Activated CD4-positive, CD25-positive, alpha-beta regulatory T cell (primary cell): ENCODE measurements around the gene KRTAP5-1.
"Not testable (repeated sequence)": the region's sequence is repeated elsewhere in the genome, so short reads cannot be mapped to it uniquely, and the experiment has no call there.

Source experiments
- DNase-seq, 4 experiments: peaks; one replicate each; lab custom pipeline; 2025; lab: John Stamatoyannopoulos, UW

Gene KRTAP5-1

GRCh38 chr11:1601663-1602062 is 16.6 kb upstream of the KRTAP5-1 start:
- not testable (repeated sequence) for DNase-seq

DNA sequence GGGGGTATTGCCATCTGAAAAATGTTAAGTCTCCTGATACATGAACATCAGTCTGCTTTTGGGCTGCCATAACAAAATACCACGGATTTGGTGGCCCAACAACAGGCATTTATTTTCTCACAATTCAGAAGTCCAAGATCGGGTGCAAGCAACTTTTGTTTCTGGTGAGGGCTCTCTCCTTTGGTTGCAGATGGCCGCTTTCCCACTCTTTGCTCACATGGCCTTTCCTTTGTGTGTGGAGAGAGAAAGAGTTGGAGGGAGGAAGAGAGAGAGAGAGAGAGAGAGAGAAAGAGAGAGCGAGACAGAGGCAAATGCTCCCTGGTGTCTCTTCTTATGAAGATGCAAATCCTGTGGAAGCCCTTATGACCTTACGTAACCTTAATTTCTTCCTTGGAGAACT is 15.5 kb upstream of the KRTAP5-1 start:
- DNase-seq = no peak

DNA sequence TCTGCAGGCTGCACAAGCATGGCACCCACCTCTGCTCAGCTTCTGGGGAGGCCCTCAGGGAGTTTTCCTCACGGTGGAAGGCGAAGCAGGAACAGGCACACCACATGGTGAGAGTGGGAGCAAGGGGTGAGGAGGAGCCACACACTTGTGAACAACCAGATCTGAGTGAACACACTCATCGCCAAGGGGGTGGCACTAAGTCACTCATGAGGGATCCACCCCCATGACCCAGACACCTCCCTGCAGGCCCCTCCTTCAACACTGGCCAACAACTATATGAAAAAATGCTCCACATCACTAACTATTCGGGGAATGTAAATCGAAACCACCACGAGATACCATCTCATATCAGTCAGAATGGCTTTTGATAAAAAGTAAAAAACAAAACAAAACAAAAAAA is 13.7 kb upstream of the KRTAP5-1 start:
- DNase-seq = no peak

DNA sequence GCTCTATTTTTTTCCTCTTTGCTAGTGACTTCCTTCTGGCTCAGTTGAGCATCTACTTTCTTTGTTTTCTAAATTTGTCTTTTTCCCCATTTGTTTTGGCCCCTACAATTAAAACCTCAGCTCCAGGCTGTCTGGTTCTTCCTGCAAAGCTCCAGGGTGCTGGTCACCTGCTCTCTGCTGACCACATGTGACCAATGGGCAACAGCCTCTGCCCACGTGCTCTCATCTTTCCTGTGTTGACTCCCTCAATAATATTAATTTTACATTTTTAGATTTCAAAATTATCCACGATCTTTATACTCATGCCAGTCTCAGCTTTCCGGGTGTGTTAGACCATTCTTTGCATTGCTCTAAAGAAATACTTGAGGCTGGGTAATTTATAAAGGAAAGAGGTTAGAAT is 13.3 kb upstream of the KRTAP5-1 start:
- not testable (repeated sequence) for DNase-seq

GRCh38 chr11:1597994-1598380 is 12.9 kb upstream of the KRTAP5-1 start, which contains the start of gene KRTAP5-2:
KRTAP5-2 (minus strand) TSS chr11:1598294; CDS start chr11:1598250, 44 bp downstream.
- no peak for DNase-seq

GRCh38 chr11:1597331-1597993 is 12.4 kb upstream of the KRTAP5-1 start:
- no peak for DNase-seq

GRCh38 chr11:1596576-1597121 is 11.6 kb upstream of the KRTAP5-1 start:
- DNase-seq = not testable (repeated sequence)

DNA sequence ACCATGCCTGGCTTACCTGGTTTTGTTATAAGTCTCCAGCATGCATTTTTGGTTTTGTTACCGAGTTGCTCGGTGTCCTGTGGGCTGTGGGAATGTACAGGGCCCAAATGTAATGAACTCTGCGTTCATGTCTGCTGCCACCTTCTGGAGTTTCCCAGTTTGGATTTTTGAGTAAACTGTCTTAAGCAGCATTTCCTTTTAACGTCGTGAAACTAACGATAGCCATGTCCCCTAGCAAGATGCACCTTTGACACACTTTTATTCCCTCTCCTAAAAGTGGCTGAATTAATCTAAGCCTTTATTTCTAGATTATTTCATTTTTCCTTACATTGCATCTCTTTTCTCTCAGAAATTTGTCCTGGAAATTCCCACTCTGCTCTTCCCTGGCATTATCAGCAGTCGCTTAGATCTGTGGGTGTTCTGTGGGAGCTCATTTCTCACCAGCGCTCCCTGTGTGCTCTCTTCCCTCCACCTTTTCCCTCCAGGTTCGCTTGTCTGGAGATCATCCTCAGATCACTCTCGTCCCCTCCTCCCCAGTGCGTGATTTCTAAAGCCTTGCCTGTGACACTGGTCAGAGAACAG is 11.0 kb upstream of the KRTAP5-1 start:
- DNase-seq = not testable (repeated sequence)

DNA sequence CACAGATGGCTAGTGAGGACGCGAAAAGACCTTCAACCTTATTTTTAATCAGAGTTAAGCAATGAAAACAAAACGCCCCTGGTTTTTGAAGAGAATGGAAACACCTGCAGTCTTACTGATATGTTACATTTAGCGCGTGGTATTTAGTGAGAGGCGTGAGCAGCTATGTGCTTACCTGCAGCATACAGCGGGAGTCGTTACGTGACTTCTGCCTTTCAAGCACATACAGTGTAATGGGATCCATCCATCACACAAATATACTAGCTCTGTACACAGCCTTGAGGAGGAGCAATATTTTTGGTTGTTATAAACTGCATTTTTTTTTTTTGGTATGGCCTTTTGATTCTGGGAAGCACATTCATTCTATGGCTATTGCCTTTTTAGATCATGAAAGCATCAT is 7.5 kb upstream of the KRTAP5-1 start:
- no peak for DNase-seq

DNA sequence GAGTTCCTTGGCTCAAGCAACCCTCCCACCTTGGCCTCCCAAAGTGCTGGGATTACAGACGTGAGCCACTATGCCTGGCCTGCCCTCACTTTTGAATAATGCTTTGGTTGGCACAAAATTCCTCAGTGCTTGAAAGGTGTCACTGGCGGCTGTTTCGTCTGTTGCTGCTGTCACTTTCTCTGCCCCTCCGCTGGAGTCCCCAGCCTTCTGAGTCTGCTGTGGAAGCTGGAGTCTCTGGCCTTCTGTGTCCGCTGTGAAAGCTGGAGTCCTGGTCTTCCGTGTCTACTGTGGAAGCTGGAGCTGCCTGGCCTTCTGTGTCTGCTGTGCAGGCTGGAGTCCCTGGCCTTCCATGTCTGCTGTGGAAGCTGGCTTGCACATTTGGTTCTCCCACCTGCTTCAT is 4.9 kb upstream of the KRTAP5-1 start:
- no peak for DNase-seq

GRCh38 chr11:1589191-1589963 is 4.3 kb upstream of the KRTAP5-1 start:
- DNase-seq = not testable (repeated sequence)

DNA sequence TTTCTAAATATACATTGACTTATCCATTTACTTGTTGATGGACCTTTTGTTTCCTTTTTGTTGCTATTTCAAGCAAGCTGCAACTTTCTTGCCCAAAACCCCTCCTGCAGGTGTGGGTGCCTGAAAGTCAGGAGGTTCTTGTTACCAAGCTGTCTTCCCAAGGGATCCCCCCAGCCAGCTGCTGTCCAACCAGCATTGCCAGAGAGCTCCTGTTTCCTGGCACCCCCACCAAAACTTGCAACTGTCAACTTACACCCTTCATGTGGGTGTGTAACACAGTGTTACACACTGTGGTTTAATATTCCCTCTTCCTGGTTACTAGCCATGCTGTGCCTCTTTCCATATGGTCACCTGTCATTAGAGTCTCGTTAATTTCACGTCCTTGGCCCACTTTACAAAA is 1.6 kb upstream of the KRTAP5-1 start:
- DNase-seq = no peak

- not testable (repeated sequence) for DNase-seq
These were observed 2.2 kb downstream of the KRTAP5-1 start for GRCh38 chr11:1582909-1583308.

GRCh38 chr11:1581976-1582375 is 3.1 kb downstream of the KRTAP5-1 start:
- DNase-seq = no peak

- DNase-seq = no peak
These were observed 8.3 kb downstream of the KRTAP5-1 start for GRCh38 chr11:1576825-1577224.

- DNase-seq = not testable (repeated sequence)
These were observed 9.3 kb downstream of the KRTAP5-1 start for GRCh38 chr11:1575756-1576155.

- no peak for DNase-seq
These were observed 10.2 kb downstream of the KRTAP5-1 start for GRCh38 chr11:1574933-1575242.

DNA sequence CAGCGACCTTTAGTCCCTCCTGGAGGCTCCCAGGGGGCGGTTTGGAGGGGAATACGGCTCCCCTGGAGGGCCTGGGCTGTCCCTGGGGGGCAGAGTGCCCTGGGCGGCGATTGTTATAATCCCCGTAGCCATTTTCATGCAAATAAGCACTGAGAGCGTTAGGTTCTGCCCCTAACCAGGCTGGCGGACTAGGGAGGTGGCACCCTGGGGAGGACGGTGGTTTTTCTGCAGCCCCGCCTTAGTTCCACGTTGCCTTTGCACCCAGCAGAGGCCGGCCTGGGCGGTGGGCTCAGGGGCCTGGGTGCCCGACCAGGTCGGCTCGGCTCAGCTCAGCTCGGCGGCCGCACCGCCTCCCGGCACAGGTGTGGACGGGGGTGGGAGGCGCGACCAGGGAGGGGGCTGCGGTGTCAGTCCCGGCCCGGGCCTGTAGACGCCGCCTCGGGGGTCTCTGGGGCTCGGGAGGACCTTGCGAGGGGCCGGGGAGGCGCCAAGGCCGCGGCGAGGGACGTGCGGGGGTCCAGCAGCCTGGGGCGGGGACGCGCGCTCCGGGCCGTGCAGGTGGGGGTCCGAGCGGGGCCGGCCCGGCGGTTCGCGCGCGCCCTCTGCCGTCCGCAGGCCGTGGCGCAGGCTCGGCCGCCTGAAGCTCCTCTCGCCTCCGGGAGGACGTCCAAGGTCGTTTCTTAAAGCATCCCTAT is 10.7 kb downstream of the KRTAP5-1 start:
- peak in 2 of 4 experiments; percentile 33 to 35 for DNase-seq

- no peak for DNase-seq
These were observed 11.2 kb downstream of the KRTAP5-1 start for GRCh38 chr11:1573903-1574237.

- no peak for DNase-seq
These were observed 11.8 kb downstream of the KRTAP5-1 start for GRCh38 chr11:1573077-1573902.
